ENCODE results near the gene CH25H.

Gene CH25H

GRCh38 chr10:89242345-89242684 lies 35.2 kb upstream of the CH25H start:
- no peak for TF ChIP-seq REST (IDR thresholded peaks at IDR 0.05; ENCODE audit: insufficient read depth in 1 of 2, low read depth in 2 of 2, low read length in 2 of 2)
- no peak for TF ChIP-seq FOXP2 (optimal IDR thresholded peaks at IDR 0.05; ENCODE audit: borderline replicate concordance, extremely low read depth, extremely low read length, insufficient read depth)
- no peak for TF ChIP-seq SIN3A (IDR thresholded peaks at IDR 0.05; ENCODE audit: borderline replicate concordance, insufficient read depth, low read length)
- TF ChIP-seq TAF1 (IDR thresholded peaks at IDR 0.05; ENCODE audit: borderline replicate concordance, insufficient read depth, low read length) = no peak
- no peak for TF ChIP-seq POLR2AphosphoS5 (IDR thresholded peaks at IDR 0.05; ENCODE audit: low read depth, low read length)

GRCh38 chr10:89241486-89242344 lies 34.6 kb upstream of the CH25H start:
- TF ChIP-seq POLR2AphosphoS5 (IDR thresholded peaks at IDR 0.05; ENCODE audit: low read depth, low read length) (no peak), REST (IDR thresholded peaks at IDR 0.05; ENCODE audit: insufficient read depth in 1 of 2, low read depth in 2 of 2, low read length in 2 of 2) (no peak), FOXP2 (optimal IDR thresholded peaks at IDR 0.05; ENCODE audit: borderline replicate concordance, extremely low read depth, extremely low read length, insufficient read depth) (no peak), SIN3A (IDR thresholded peaks at IDR 0.05; ENCODE audit: borderline replicate concordance, insufficient read depth, low read length) (no peak), TAF1 (IDR thresholded peaks at IDR 0.05; ENCODE audit: borderline replicate concordance, insufficient read depth, low read length) (no peak)

- no peak for TF ChIP-seq FOXP2 (optimal IDR thresholded peaks at IDR 0.05; ENCODE audit: borderline replicate concordance, extremely low read depth, extremely low read length, insufficient read depth)
- no peak for TF ChIP-seq TAF1 (IDR thresholded peaks at IDR 0.05; ENCODE audit: borderline replicate concordance, insufficient read depth, low read length)
- no peak for TF ChIP-seq POLR2AphosphoS5 (IDR thresholded peaks at IDR 0.05; ENCODE audit: low read depth, low read length)
- no peak for TF ChIP-seq SIN3A (IDR thresholded peaks at IDR 0.05; ENCODE audit: borderline replicate concordance, insufficient read depth, low read length)
- TF ChIP-seq REST (IDR thresholded peaks at IDR 0.05; ENCODE audit: insufficient read depth in 1 of 2, low read depth in 2 of 2, low read length in 2 of 2) = no peak
Observed at GRCh38 chr10:89241026-89241425, 33.9 kb upstream of the CH25H start.

DNA sequence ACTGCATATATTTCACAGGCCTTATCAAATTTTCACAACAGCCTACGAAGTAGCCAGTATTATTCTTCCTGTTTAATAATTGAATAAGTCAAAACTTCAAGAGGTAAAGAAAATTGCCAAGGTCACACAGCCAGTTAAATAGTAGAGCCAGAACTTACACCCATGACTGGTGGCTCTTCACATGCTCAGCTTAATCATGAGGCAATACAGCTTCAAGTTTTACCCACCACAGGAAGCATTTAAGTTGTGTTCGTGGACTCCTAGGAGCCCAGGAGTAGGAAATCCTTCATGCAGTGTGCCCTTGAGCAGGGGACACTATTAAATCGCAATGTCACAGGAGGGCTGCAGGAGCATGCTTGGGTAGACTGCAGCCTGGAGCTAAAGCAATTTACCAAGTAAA lies 33.4 kb upstream of the CH25H start:
- TF ChIP-seq FOXP2 (optimal IDR thresholded peaks at IDR 0.05; ENCODE audit: borderline replicate concordance, extremely low read depth, extremely low read length, insufficient read depth) (no peak), REST (IDR thresholded peaks at IDR 0.05; ENCODE audit: insufficient read depth in 1 of 2, low read depth in 2 of 2, low read length in 2 of 2) (no peak), TAF1 (IDR thresholded peaks at IDR 0.05; ENCODE audit: borderline replicate concordance, insufficient read depth, low read length) (no peak), POLR2AphosphoS5 (IDR thresholded peaks at IDR 0.05; ENCODE audit: low read depth, low read length) (no peak), SIN3A (IDR thresholded peaks at IDR 0.05; ENCODE audit: borderline replicate concordance, insufficient read depth, low read length) (no peak)
